Tibial nerve (tissue), 4 donors: ENCODE measurements around the gene NKX1-1. TPM values are rescaled to one million over a fixed set of nuclear protein-coding genes. Genes with fewer than 3 reads are reported as not detected.

Experiments
- DNase-seq, 2 donors: peaks; one replicate each; pipeline ENCODE4 v3.0.0-alpha.2; 2019; ENCODE audit warnings: low spot score in 2 of 2
- H3K27ac ChIP-seq, 4 donors: fragments of 200-600 bp; sonication (generic) in 3 of 4; one replicate each; pipeline ENCODE4 v1.5.1; 2017 to 2019; ENCODE audit warnings: mild to moderate bottlenecking in 1 of 4
- H3K27me3 ChIP-seq, 2 donors: fragments of 200-600 bp; sonication (generic) in 1 of 2; one replicate each; pipeline versions ENCODE4 v1.5.1 to v1.6.0; 2017 to 2019
- H3K36me3 ChIP-seq, 3 donors: fragments of 200-600 bp; sonication (generic); one replicate each; pipeline ENCODE4 v1.5.1; 2018 to 2019
- H3K4me1 ChIP-seq, 4 donors: fragments of 200-600 bp; sonication (generic) in 3 of 4; one replicate each; pipeline ENCODE4 v1.5.1; 2017 to 2019
- H3K4me3 ChIP-seq, 4 donors: fragments of 200-600 bp; sonication (generic) in 3 of 4; one replicate each; pipeline ENCODE4 v1.5.1; 2017 to 2019; ENCODE audit warnings: mild to moderate bottlenecking in 1 of 4, moderate library complexity in 1 of 4
- H3K9me3 ChIP-seq, 4 donors: fragments of 200-600 bp; sonication (generic) in 3 of 4; one replicate each; pipeline ENCODE4 v1.5.1; 2017 to 2019
- EP300 ChIP-seq, 2 donors: sonication (generic); formaldehyde crosslinking; IDR thresholded peaks; one replicate each; pipeline ENCODE4 v1.6.1; 2017; ENCODE audit warnings: antibody characterized with exemption in 2 of 2, mild to moderate bottlenecking in 1 of 2
- POLR2A ChIP-seq, 2 donors: fragments of 450-650 bp; IDR thresholded peaks; one replicate each; pipeline ENCODE4 v1.6.1; 2017; ENCODE audit warnings: antibody characterized with exemption in 2 of 2, mild to moderate bottlenecking in 2 of 2, moderate library complexity in 2 of 2
- WGBS, 2 donors: methylation state at CpG; one replicate each; pipeline ENCODE4 v1.1.5; 2018; 5-methylcytosine and 5-hydroxymethylcytosine counted together
- total RNA-seq, 4 donors: library from RNA; depleted of rRNA; stranded (reverse); fragments of >200 nt; gene quantifications; one replicate each; pipeline ENCODE4 v1.1.0, GENCODE V29; 2016
- TF ChIP-seq, protein P1 (sequence below), 5 experiments: fragments of 200-600 bp in 3 of 5; fragments of 450-650 bp in 2 of 5; sonication (generic) in 3 of 5; IDR thresholded peaks; one replicate each; pipeline ENCODE4 v1.5.1; 2016 to 2019; ENCODE audit warnings: antibody characterized with exemption in 5 of 5, mild to moderate bottlenecking in 3 of 5, moderate library complexity in 2 of 5

The NKX1-1 gene
- not detected for total RNA-seq

DNA sequence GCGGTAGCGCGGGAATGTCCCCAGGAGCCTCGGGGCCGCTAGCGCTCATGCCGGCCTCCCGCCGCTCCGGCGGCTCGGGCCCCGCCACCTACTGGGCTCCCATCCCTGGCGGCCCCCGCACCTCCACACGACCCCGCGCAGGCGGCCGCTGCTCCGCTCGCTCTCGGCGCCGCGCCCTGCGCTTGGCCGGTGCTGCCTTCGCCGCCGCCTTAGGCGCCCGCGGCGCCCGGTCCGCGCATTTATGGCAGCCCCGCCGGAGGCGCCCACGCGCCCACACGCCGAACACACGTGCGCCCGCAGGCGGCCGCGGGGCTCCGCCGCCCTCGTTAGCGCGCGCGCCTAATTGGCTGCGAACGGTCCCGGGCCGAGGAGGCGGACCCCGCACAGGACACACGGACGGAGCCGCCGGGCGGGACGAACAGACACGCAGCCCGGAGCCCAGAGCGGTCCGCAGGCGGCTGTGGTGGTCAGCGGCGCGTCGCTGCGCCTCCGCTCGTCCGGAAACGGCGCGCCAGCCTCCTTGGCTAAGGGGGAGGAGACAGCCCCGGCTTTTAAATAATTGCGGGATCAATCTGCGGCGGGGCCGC lies at the start of gene NKX1-1:
Gene NKX1-1, minus strand, starts transcription at position 49 of the 587 bp plus-strand sequence. Its CDS starts 0 bp downstream, at position 49.
- no peaks in the 10 kb centered on the region for H3K9me3 ChIP-seq
- WGBS, 2 donors, result 0 to 3% methylated on average over 2 to 43 of the region's 91 CpGs
- no peak for TF ChIP-seq POLR2A (IDR thresholded peaks at IDR 0.05)
- TF ChIP-seq, protein P1, sequence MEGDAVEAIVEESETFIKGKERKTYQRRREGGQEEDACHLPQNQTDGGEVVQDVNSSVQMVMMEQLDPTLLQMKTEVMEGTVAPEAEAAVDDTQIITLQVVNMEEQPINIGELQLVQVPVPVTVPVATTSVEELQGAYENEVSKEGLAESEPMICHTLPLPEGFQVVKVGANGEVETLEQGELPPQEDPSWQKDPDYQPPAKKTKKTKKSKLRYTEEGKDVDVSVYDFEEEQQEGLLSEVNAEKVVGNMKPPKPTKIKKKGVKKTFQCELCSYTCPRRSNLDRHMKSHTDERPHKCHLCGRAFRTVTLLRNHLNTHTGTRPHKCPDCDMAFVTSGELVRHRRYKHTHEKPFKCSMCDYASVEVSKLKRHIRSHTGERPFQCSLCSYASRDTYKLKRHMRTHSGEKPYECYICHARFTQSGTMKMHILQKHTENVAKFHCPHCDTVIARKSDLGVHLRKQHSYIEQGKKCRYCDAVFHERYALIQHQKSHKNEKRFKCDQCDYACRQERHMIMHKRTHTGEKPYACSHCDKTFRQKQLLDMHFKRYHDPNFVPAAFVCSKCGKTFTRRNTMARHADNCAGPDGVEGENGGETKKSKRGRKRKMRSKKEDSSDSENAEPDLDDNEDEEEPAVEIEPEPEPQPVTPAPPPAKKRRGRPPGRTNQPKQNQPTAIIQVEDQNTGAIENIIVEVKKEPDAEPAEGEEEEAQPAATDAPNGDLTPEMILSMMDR (IDR thresholded peaks at IDR 0.05), result no peak
- TF ChIP-seq EP300 (IDR thresholded peaks at IDR 0.05), result no peak
- H3K27ac ChIP-seq, result no peak within 1 kb of the TSS
- no peaks in the 10 kb centered on the region for H3K36me3 ChIP-seq
- DNase-seq, result no peak
- H3K4me1 ChIP-seq, result peaks cover 0 to 61% (median 9%) of the 10 kb centered on the region in 4 donors
- peaks cover 2 to 92% of the 10 kb centered on the region in 2 donors for H3K27me3 ChIP-seq
- H3K4me3 ChIP-seq, result no peak within 1 kb of the TSS

DNA sequence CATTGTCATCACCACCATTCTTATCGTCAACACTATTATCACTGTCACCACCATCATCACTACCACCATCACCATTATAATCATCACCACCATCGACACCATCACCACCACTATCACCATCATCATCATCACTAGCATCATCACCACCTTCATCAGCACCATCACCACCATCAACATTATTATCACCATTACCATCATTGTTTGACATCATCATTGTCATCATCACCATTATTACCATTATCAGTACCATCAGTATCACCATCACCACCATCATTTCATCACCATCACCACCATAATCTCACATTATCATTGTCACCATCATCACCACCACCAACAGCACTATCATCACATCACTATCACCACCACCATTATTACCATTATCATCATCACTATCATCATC lies 47.5 kb upstream of the NKX1-1 start:
- peaks cover 0 to 5% (median 0%) of the 10 kb centered on the region in 4 donors for H3K9me3 ChIP-seq

DNA sequence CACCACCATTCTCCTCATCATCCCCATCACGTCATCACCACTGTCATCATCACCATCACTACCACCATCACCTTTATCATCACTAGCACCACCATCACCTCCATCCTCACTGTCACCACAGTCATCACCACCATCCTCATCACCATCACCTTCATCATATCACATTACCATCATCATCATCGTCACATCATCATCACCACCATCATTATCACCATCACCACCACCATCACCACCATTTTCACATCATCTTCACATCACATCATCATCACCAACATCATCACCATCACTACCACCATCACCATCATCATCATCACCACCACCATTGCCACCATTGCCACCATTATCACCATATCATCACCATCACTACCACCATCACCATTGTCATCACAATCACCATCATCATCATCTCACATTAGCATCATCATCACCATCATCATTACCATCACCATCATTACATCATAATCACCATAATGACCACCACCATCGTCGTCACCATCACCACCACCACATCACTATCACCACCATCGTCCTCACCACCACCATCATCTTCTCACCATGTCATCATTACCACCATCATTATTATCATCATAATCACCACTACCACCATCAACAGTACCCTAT lies 46.3 kb upstream of the NKX1-1 start:
- 72% methylated on average over 5 of the region's 5 CpGs for WGBS, 2 donors
- no peak overlapping the region for H3K4me3 ChIP-seq
- H3K9me3 ChIP-seq, result no peaks in the 10 kb centered on the region
- H3K27me3 ChIP-seq, result peaks cover 0 to 17% of the 10 kb centered on the region in 2 donors
- H3K4me1 ChIP-seq, result no peaks in the 10 kb centered on the region
- H3K36me3 ChIP-seq, result no peaks in the 10 kb centered on the region
- TF ChIP-seq, protein P1 (IDR thresholded peaks at IDR 0.05), result no peak
- TF ChIP-seq POLR2A (IDR thresholded peaks at IDR 0.05) (no peak), EP300 (IDR thresholded peaks at IDR 0.05) (no peak)
- no peak overlapping the region for H3K27ac ChIP-seq
- no peak for DNase-seq

More for the DNA sequence above, 47.5 kb upstream of the NKX1-1 start:
- H3K4me3 ChIP-seq, result no peak overlapping the region
- H3K4me1 ChIP-seq, result no peaks in the 10 kb centered on the region
- no peak overlapping the region for H3K27ac ChIP-seq
- H3K36me3 ChIP-seq, result no peaks in the 10 kb centered on the region
- no peak for DNase-seq
- H3K27me3 ChIP-seq, result peaks cover 0 to 20% of the 10 kb centered on the region in 2 donors
- WGBS, 2 donors, result 88 to 94% methylated on average over 2 of the region's 2 CpGs
- TF ChIP-seq EP300 (IDR thresholded peaks at IDR 0.05) (no peak), POLR2A (IDR thresholded peaks at IDR 0.05) (no peak)
- TF ChIP-seq, protein P1 (IDR thresholded peaks at IDR 0.05), result no peak

DNA sequence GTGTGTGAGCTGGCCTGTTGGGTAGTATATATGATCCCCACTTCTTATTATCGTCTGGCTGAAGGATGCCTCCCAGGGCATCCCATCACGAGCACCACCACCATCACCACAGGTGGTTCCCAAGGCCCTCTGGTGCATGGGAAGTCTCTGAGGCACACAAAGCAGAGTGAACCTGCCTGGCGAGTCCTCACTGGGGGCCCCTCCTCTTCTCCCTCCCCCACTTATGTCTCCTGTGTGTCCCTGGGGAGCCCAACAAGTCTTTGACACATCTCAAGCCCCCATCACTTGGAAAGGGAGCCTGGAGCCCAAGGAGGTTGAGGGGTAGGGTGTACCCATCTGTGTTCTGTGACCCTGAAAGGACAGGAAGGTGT lies 45.5 kb upstream of the NKX1-1 start:
- no peak for DNase-seq
- H3K9me3 ChIP-seq, result no peaks in the 10 kb centered on the region
- H3K4me3 ChIP-seq, result no peak overlapping the region
- H3K27me3 ChIP-seq, result peaks cover 0 to 17% of the 10 kb centered on the region in 2 donors
- H3K27ac ChIP-seq, result no peak overlapping the region
- H3K4me1 ChIP-seq, result no peaks in the 10 kb centered on the region
- TF ChIP-seq, protein P1 (IDR thresholded peaks at IDR 0.05), result no peak
- TF ChIP-seq POLR2A (IDR thresholded peaks at IDR 0.05) (no peak), EP300 (IDR thresholded peaks at IDR 0.05) (no peak)
- H3K36me3 ChIP-seq, result no peaks in the 10 kb centered on the region
- 75 to 76% methylated on average over 3 of the region's 3 CpGs for WGBS, 2 donors

DNA sequence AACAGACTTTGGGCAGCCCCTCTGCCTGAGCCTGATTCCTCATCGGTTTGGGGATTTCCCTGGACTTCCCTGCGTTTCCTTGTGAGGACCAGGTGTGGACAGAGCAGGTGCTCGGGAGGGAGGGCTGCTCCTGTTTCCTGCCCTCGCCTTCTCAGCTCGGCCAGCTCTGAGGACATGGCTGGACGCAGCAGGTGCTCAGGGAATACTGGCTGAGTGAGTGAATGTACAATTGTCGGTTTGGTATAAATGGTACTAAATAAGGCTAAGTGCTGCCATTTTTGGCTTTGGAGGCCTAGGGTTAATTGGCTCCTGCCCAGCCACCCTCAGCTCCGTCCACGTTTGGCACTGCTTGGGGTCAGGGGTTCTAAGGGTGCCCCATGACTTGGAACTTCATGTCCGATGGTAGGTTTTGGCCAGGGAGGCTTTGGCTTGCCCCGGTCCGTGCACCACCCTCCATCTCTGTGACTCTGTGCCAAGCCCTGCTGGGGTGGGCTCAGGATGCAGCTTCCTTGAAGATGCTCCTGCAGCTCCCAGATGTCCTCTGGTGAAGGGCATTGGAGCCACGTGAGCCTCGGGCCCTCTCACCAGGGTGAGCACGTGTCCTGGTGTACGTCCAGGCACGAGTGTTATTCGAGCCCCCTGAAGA lies 45.0 kb upstream of the NKX1-1 start:
- WGBS, 2 donors, result 78 to 80% methylated on average over 15 to 18 of the region's 18 CpGs

More for the DNA sequence above, 45.0 kb upstream of the NKX1-1 start:
- Histone ChIP-seq H3K27me3 (peaks cover 0 to 17% of the 10 kb centered on the region in 2 donors), H3K36me3 (no peaks in the 10 kb centered on the region), H3K27ac (no peak overlapping the region), H3K4me3 (no peak overlapping the region), H3K4me1 (no peaks in the 10 kb centered on the region), H3K9me3 (no peaks in the 10 kb centered on the region)
- DNase-seq, result no peak
- no peak for TF ChIP-seq POLR2A (IDR thresholded peaks at IDR 0.05)
- no peak for TF ChIP-seq EP300 (IDR thresholded peaks at IDR 0.05)
- TF ChIP-seq, protein P1 (IDR thresholded peaks at IDR 0.05), result no peak
